IPS-20b (cell line): ENCODE data around the gene CCDC7.

Source experiments
- H3K27ac ChIP-seq: one replicate; pipeline ENCODE4 v1.5.1; 2013; ENCODE audit warnings: low read length
- H3K27me3 ChIP-seq: 2 replicates; pipeline ENCODE4 v1.6.1; 2013; ENCODE audit warnings: mild to moderate bottlenecking, low read length, inconsistent platforms; ENCODE audit not compliant: insufficient read depth
- H3K36me3 ChIP-seq: 2 replicates; pipeline ENCODE4 v1.6.1; 2013; ENCODE audit warnings: low read depth, mild to moderate bottlenecking, inconsistent platforms, low read length, moderate library complexity; ENCODE audit not compliant: insufficient read depth
- H3K4me1 ChIP-seq: 2 replicates; pipeline ENCODE4 v1.6.1; 2013; ENCODE audit warnings: mild to moderate bottlenecking, control low read depth, inconsistent platforms, low read length, moderate library complexity; ENCODE audit not compliant: insufficient read depth
- H3K4me3 ChIP-seq: 2 replicates; pipeline ENCODE4 v1.5.1; 2013; ENCODE audit warnings: mild to moderate bottlenecking, low read length, inconsistent platforms
- H3K9ac ChIP-seq: 2 replicates; pipeline ENCODE4 v1.6.1; 2013; ENCODE audit warnings: low read depth, mild to moderate bottlenecking, inconsistent platforms, low read length, moderate library complexity
- H3K9me3 ChIP-seq: 2 replicates; pipeline ENCODE4 v1.6.1; 2013; ENCODE audit warnings: mild to moderate bottlenecking, low read depth, low read length, inconsistent platforms; ENCODE audit not compliant: insufficient read depth

The CCDC7 gene

GRCh38 chr10:32922170-32922569, 476.2 kb downstream of the CCDC7 start:
- H3K9ac ChIP-seq = no peak overlapping the region
- peaks cover 94% of the 10 kb centered on the region for H3K36me3 ChIP-seq
- H3K4me3 ChIP-seq = no peak overlapping the region
- H3K27ac ChIP-seq = no peak overlapping the region
- H3K9me3 ChIP-seq = no peaks in the 10 kb centered on the region; the same call in 1 of the 2 replicates
- H3K27me3 ChIP-seq = no peaks in the 10 kb centered on the region
- no peaks in the 10 kb centered on the region for H3K4me1 ChIP-seq

- no peak overlapping the region for H3K4me3 ChIP-seq
- no peaks in the 10 kb centered on the region for H3K27me3 ChIP-seq
- no peak overlapping the region for H3K9ac ChIP-seq
- H3K36me3 ChIP-seq = peaks cover 100% of the 10 kb centered on the region
- no peak overlapping the region for H3K27ac ChIP-seq
- no peaks in the 10 kb centered on the region; the same call in 1 of the 2 replicates for H3K9me3 ChIP-seq
- no peaks in the 10 kb centered on the region for H3K4me1 ChIP-seq
Observed at GRCh38 chr10:32923134-32923533, 477.2 kb downstream of the CCDC7 start.

DNA sequence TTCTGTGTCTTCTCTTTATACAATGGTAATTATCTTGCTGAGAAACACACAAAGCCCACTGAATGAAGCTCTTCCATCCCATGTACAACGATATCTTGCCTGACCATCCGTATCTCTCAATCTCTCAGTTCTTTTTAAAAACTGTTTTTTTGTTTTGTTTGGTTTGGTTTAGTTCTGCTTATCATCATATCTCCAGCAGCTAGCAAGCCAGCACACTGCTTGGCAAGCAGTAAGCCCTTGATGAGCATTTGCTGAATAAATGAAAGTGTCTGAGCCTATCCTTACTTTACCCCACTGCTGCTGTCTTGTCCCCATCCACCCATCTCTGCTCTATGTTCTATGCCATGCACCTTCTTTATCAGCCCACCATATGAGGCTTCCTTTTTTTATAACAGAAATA, 477.9 kb downstream of the CCDC7 start:
- no peaks in the 10 kb centered on the region for H3K4me1 ChIP-seq
- no peak overlapping the region for H3K27ac ChIP-seq
- H3K27me3 ChIP-seq = no peaks in the 10 kb centered on the region
- H3K9me3 ChIP-seq = no peaks in the 10 kb centered on the region; the same call in 1 of the 2 replicates
- peaks cover 99% of the 10 kb centered on the region for H3K36me3 ChIP-seq
- H3K4me3 ChIP-seq = no peak overlapping the region
- H3K9ac ChIP-seq = no peak overlapping the region
